Upper lobe of left lung (tissue), 4 donors: ENCODE results near the gene SELENOM.

ENCODE experiments used
- EP300 ChIP-seq, 4 donors: sonication (generic); formaldehyde crosslinking; IDR thresholded peaks; one replicate each; pipeline ENCODE4 v1.5.1; 2017; ENCODE audit warnings: antibody characterized with exemption in 4 of 4, control low read depth in 2 of 4
- POLR2A ChIP-seq, 4 donors: fragments of 450-650 bp; IDR thresholded peaks; one replicate each; pipeline ENCODE4 v1.5.1; 2016 to 2017; ENCODE audit warnings: antibody characterized with exemption in 4 of 4, mild to moderate bottlenecking in 2 of 4
- TF ChIP-seq, protein P1 (sequence below), 6 experiments: fragments of 450-650 bp in 4 of 6; fragments of 200-600 bp in 2 of 6; sonication (generic) in 2 of 6; IDR thresholded peaks; one replicate each; pipeline ENCODE4 v1.5.1; 2016 to 2019; ENCODE audit warnings: antibody characterized with exemption in 6 of 6

DNA sequence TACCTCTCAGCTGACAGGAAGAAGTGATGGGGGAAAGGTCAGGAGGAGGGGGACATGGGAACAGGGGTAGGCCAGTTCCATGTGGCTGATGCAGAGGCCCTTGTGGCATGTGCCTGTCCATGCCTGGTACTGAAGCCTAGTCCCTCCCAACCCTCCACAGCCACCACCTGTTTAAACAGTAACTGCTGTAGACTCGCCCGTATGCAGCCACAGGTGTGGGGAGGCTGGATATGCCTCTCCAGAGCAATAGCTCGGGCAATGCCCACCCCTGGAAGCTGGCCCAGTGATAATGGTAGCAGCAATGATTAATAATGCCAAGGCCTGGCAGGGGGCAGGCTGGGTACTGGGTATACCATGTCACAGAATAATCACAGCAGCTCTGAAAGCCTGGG lies 24.0 kb downstream of the SELENOM start:
- TF ChIP-seq, protein P1, sequence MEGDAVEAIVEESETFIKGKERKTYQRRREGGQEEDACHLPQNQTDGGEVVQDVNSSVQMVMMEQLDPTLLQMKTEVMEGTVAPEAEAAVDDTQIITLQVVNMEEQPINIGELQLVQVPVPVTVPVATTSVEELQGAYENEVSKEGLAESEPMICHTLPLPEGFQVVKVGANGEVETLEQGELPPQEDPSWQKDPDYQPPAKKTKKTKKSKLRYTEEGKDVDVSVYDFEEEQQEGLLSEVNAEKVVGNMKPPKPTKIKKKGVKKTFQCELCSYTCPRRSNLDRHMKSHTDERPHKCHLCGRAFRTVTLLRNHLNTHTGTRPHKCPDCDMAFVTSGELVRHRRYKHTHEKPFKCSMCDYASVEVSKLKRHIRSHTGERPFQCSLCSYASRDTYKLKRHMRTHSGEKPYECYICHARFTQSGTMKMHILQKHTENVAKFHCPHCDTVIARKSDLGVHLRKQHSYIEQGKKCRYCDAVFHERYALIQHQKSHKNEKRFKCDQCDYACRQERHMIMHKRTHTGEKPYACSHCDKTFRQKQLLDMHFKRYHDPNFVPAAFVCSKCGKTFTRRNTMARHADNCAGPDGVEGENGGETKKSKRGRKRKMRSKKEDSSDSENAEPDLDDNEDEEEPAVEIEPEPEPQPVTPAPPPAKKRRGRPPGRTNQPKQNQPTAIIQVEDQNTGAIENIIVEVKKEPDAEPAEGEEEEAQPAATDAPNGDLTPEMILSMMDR (IDR thresholded peaks at IDR 0.05): no peak
- no peak for TF ChIP-seq POLR2A (IDR thresholded peaks at IDR 0.05)
- no peak for TF ChIP-seq EP300 (IDR thresholded peaks at IDR 0.05)
